IMR-90 (cell line): ENCODE data around the gene TAS2R16. TPM values are rescaled to one million over a fixed set of nuclear protein-coding genes. Genes with fewer than 3 reads are reported as not detected.

Source experiments
- ATAC-seq: fragments of 200-7000 bp; cut with Tn5 transposase; 2 replicates; pipeline ENCODE4 v1.9.1; 2020; ENCODE audit warnings: low read depth, mild to moderate bottlenecking, moderate library complexity
- BruUV-seq: library from RNA; stranded (reverse); fragments of 400-500 nt; replicated peaks from 2 replicates; lab custom pipeline; 2021; lab: Mats Ljungman, UMichigan
- CTCF ChIA-PET: fragments of 300-600 bp; formaldehyde crosslinking; extraction: SDS; loops from one replicate; lab custom pipeline; 2021; ENCODE audit warnings: antibody characterized with exemption; lab: Yijun Ruan, JAX
- POLR2A ChIA-PET: fragments of 300-600 bp; sonication (Branson Sonifier 250); formaldehyde crosslinking; loops from one replicate; lab custom pipeline; 2022; ENCODE audit warnings: antibody characterized with exemption; ENCODE audit not compliant: unreplicated experiment; lab: Charles Lee
- DNase-seq: peaks from one replicate; pipeline ENCODE4 v3.0.0; 2013
- H2AFZ ChIP-seq: replicated peaks from 2 replicates; pipeline ENCODE3; 2013; ENCODE audit warnings: low read length, mild to moderate bottlenecking; ENCODE audit not compliant: poor library complexity
- H2AK5ac ChIP-seq: 2 replicates; pipeline ENCODE4 v1.6.1; 2013; ENCODE audit warnings: low read depth, low read length, inconsistent platforms
- H2AK9ac ChIP-seq: replicated peaks from 2 replicates; pipeline ENCODE3; 2013; ENCODE audit warnings: mild to moderate bottlenecking, low read depth, low read length, moderate library complexity; ENCODE audit not compliant: poor library complexity
- H2BK120ac ChIP-seq: 2 replicates; pipeline ENCODE4 v1.6.1; 2013; ENCODE audit warnings: low read depth, low read length, inconsistent platforms
- H2BK15ac ChIP-seq: 3 replicates; pipeline ENCODE4 v1.6.1; 2013; ENCODE audit warnings: low read depth, low read length, inconsistent platforms
- H2BK20ac ChIP-seq: 2 replicates; pipeline ENCODE4 v1.6.1; 2013; ENCODE audit warnings: low read depth, mild to moderate bottlenecking, inconsistent platforms, low read length, moderate library complexity
- H2BK5ac ChIP-seq: 2 replicates; pipeline ENCODE4 v1.6.1; 2013; ENCODE audit warnings: mild to moderate bottlenecking, low read depth, low read length, inconsistent platforms; ENCODE audit not compliant: poor library complexity, severe bottlenecking
- H3K14ac ChIP-seq: replicated peaks from 2 replicates; pipeline ENCODE4 v1.6.1; 2013; ENCODE audit warnings: low read depth, low read length, inconsistent platforms
- H3K18ac ChIP-seq: 2 replicates; pipeline ENCODE4 v1.6.1; 2013; ENCODE audit warnings: low read depth, low read length, control low read depth
- H3K23ac ChIP-seq: 2 replicates; pipeline ENCODE4 v1.6.1; 2013; ENCODE audit warnings: low read depth, low read length, inconsistent platforms
- H3K27ac ChIP-seq: 2 replicates; pipeline ENCODE4 v1.5.1; 2013; ENCODE audit warnings: mild to moderate bottlenecking, control low read depth, low read length; ENCODE audit not compliant: insufficient read depth
- H3K27me3 ChIP-seq: 2 replicates; pipeline ENCODE4 v1.6.1; 2013; ENCODE audit warnings: low read length; ENCODE audit not compliant: control insufficient read depth, insufficient read depth
- H3K36me3 ChIP-seq: 2 replicates; pipeline ENCODE4 v1.6.1; 2013; ENCODE audit warnings: low read length, mixed read lengths; ENCODE audit not compliant: control insufficient read depth, insufficient read depth
- H3K4ac ChIP-seq: 2 replicates; pipeline ENCODE4 v1.6.1; 2013; ENCODE audit warnings: low read depth, low read length, inconsistent platforms
- H3K4me1 ChIP-seq: 2 replicates; pipeline ENCODE4 v1.6.1; 2013; ENCODE audit warnings: low read length, mixed read lengths; ENCODE audit not compliant: control insufficient read depth, insufficient read depth
- H3K4me2 ChIP-seq: 2 replicates; pipeline ENCODE4 v1.6.1; 2013; ENCODE audit warnings: low read depth, mild to moderate bottlenecking, control low read depth, low read length, moderate library complexity
- H3K4me3 ChIP-seq: 2 replicates; pipeline ENCODE4 v1.5.1; 2013; ENCODE audit warnings: low read depth, mild to moderate bottlenecking, control low read depth, low read length, moderate library complexity; ENCODE audit not compliant: insufficient read depth
- H3K56ac ChIP-seq: 2 replicates; pipeline ENCODE4 v1.6.1; 2013; ENCODE audit warnings: low read length, inconsistent platforms; ENCODE audit not compliant: insufficient read depth; ENCODE audit errors: extremely low read depth
- H3K79me1 ChIP-seq, 2 experiments: 2 replicates each; pipeline ENCODE4 v1.6.1; 2013; ENCODE audit warnings: low read length in 2 of 2, inconsistent platforms in 1 of 2, low read depth in 1 of 2
- H3K9ac ChIP-seq: 2 replicates; pipeline ENCODE4 v1.6.1; 2013; ENCODE audit warnings: low read depth, low read length, control low read depth
- H3K9me1 ChIP-seq: 2 replicates; pipeline ENCODE4 v1.6.1; 2013; ENCODE audit warnings: low read length, inconsistent platforms; ENCODE audit not compliant: insufficient read depth
- H3K9me3 ChIP-seq: 2 replicates; pipeline ENCODE4 v1.6.1; 2013; ENCODE audit warnings: low read length; ENCODE audit not compliant: control insufficient read depth, insufficient read depth
- H4K20me1 ChIP-seq: 2 replicates; pipeline ENCODE4 v1.6.1; 2013; ENCODE audit warnings: low read length, inconsistent platforms; ENCODE audit not compliant: insufficient read depth
- H4K5ac ChIP-seq: 2 replicates; pipeline ENCODE4 v1.6.1; 2013; ENCODE audit warnings: mild to moderate bottlenecking, low read depth, low read length, control low read depth
- H4K8ac ChIP-seq, 2 experiments: 2 replicates each; pipeline ENCODE4 v1.6.1; 2013; ENCODE audit warnings: low read depth in 2 of 2, low read length in 2 of 2, control low read depth in 1 of 2, inconsistent platforms in 1 of 2
- H4K91ac ChIP-seq: 2 replicates; pipeline ENCODE4 v1.6.1; 2013; ENCODE audit warnings: low read depth, low read length, inconsistent platforms; ENCODE audit not compliant: insufficient read depth
- MAFK ChIP-seq: IDR thresholded peaks from 2 replicates; pipeline ENCODE4 v1.6.1; 2012; ENCODE audit warnings: low read depth, low read length, improper control_type of control experiment
- RFX5 ChIP-seq: IDR thresholded peaks from 2 replicates; pipeline ENCODE4 v1.8.0; 2012; ENCODE audit warnings: low read depth, mild to moderate bottlenecking, low read length, moderate library complexity
- WGBS, 2 experiments: methylation state at CpG; one replicate each; pipeline versions ENCODE4 v1.1.5 to v1.1.7; 2013; ENCODE audit warnings: missing lambda C conversion rate in 2 of 2; ENCODE audit not compliant: insufficient read length in 1 of 2; ENCODE audit errors: extremely low coverage in 2 of 2; 5-methylcytosine and 5-hydroxymethylcytosine counted together
- dilution Hi-C: fragments of 300-500 bp; cut with HindIII; formaldehyde crosslinking; loops from one replicate; pipeline ENCODE4 v1.14.3; 2018; ENCODE audit warnings: low sequenced_read_pairs; ENCODE audit not compliant: unreplicated experiment
- in situ Hi-C: fragments of 300-500 bp; cut with MboI; formaldehyde crosslinking; loops from 3 replicates; pipeline ENCODE4 v1.14.3; 2019; ENCODE audit warnings: low sequenced_read_pairs, inconsistent platforms, mixed read lengths
- intact Hi-C: fragments of 100-400 bp; cut with micrococcal nuclease; formaldehyde crosslinking; loops from 2 replicates; pipeline ENCODE4 v1.10.0; 2022
- polyA plus RNA-seq, 3 experiments: library from polyadenylated mRNA; depleted of rRNA; stranded (reverse); fragments of >200 nt; gene quantifications; 2 replicates each; pipeline ENCODE4 v1.2.3, GENCODE V29; 2012; ENCODE audit warnings: low replicate concordance in 1 of 3
- total RNA-seq: library from RNA; depleted of rRNA; stranded (reverse); fragments of >200 nt; gene quantifications from 2 replicates; pipeline ENCODE4 v1.2.3, GENCODE V29; 2012

Gene TAS2R16
- total and polyA plus RNA-seq, 2 of the 4 experiments (the other 2 are of a cell fraction) = not detected

- intact Hi-C loops = no loop called here
- H2BK20ac ChIP-seq = no peak overlapping the region
- no peak overlapping the region for H3K4me2 ChIP-seq
- no peak overlapping the region for H2BK5ac ChIP-seq
- no peak overlapping the region for H3K9ac ChIP-seq
- no peak overlapping the region for H3K18ac ChIP-seq
- CTCF ChIA-PET = no interaction called here
- H4K91ac ChIP-seq = no peak overlapping the region
- ATAC-seq (no peak), DNase-seq (no peak)
- H4K8ac ChIP-seq = no peak overlapping the region
- no peaks in the 10 kb centered on the region for H4K20me1 ChIP-seq
- no peak overlapping the region for H3K4ac ChIP-seq
- H2BK15ac ChIP-seq = no peak overlapping the region
- dilution Hi-C loops = no loop called here
- H2AK9ac ChIP-seq = no peak overlapping the region
- H3K27me3 ChIP-seq = no peaks in the 10 kb centered on the region
- H3K27ac ChIP-seq = no peak overlapping the region
- no peak overlapping the region for H2BK120ac ChIP-seq
- no peaks in the 10 kb centered on the region for H3K9me1 ChIP-seq
- H3K79me1 ChIP-seq = no peaks in the 10 kb centered on the region
- H2AK5ac ChIP-seq = no peak overlapping the region
- H3K36me3 ChIP-seq = no peaks in the 10 kb centered on the region
- no peak overlapping the region for H3K56ac ChIP-seq
- H3K9me3 ChIP-seq = peaks cover 2% of the 10 kb centered on the region
- H3K23ac ChIP-seq = no peak overlapping the region
- H3K14ac ChIP-seq = no peak overlapping the region
- no peak for TF ChIP-seq RFX5
- TF ChIP-seq MAFK = no peak
- no peak overlapping the region for H2AFZ ChIP-seq
- no peaks in the 10 kb centered on the region for H3K4me1 ChIP-seq
- H4K5ac ChIP-seq = no peak overlapping the region
- POLR2A ChIA-PET = no interaction called here
- no peak overlapping the region for H3K4me3 ChIP-seq
- no CpG with 5 or more reads among the region's 2 CpGs for WGBS, 2 experiments
- BruUV-seq = no TSS peak
- in situ Hi-C loops = no loop called here
These were observed 21.3 kb downstream of the TAS2R16 start for GRCh38 chr7:122974229-122974628.
